Activated T-helper 17 cell treated with anti-CD3 and anti-CD28 coated beads, Interleukin-2, amount 50 U/mL, for 72 hours (primary cell): ENCODE results near the gene GLCCI1. TPM values are rescaled to one million over a fixed set of nuclear protein-coding genes. Genes with fewer than 3 reads are reported as not detected.
"Not testable (repeated sequence)": the region's sequence is repeated elsewhere in the genome, so short reads cannot be mapped to it uniquely, and the experiment has no call there.

Experiments
- ATAC-seq: fragments of 150-1000 bp; cut with Tn5 transposase; replicated peaks from 2 replicates; pipeline ENCODE4 v1.10.0; 2021; ENCODE audit warnings: mild to moderate bottlenecking, moderate library complexity
- H3K27ac Mint-ChIP-seq: one replicate; pipeline ENCODE4 v1.8.0; 2022; ENCODE audit warnings: mixed read lengths
- H3K27me3 Mint-ChIP-seq: one replicate; pipeline ENCODE4 v1.8.0; 2022; ENCODE audit warnings: mixed read lengths
- H3K36me3 Mint-ChIP-seq: one replicate; pipeline ENCODE4 v1.8.0; 2022; ENCODE audit warnings: low read depth, mild to moderate bottlenecking, mixed read lengths
- H3K4me1 Mint-ChIP-seq: one replicate; pipeline ENCODE4 v1.8.0; 2022; ENCODE audit warnings: mixed read lengths
- H3K4me3 Mint-ChIP-seq: one replicate; pipeline ENCODE4 v1.8.0; 2022; ENCODE audit warnings: mild to moderate bottlenecking, mixed read lengths
- H3K9me3 Mint-ChIP-seq: one replicate; pipeline ENCODE4 v1.8.0; 2022; ENCODE audit warnings: mixed read lengths
- total RNA-seq, 2 donors: library from RNA; stranded (reverse); gene quantifications; one replicate each; pipeline ENCODE4 v1.2.3, GENCODE V29; 2022

GLCCI1 gene
- total RNA-seq, 2 donors from 2014 or later, result 22.3 to 29.1 TPM

DNA sequence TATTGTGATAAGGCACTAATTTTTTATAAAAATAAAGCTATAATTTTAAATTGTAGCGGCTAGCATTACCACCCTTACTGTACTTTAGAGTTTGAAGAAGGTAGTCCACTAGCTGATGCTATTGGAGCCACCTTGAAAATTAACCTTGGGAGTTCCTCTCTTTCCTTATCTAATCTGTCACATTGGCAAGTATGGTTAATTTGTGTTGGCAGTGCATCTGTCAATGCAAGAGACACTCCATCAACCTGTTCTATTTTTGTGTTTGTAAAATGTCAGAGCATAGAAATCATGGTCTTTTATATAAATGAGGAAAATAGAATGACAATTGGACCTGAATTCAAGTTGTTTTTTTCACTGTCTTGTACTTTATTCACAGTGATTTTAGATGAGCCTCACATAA lies 20.5 kb downstream of the GLCCI1 start:
- H3K36me3 Mint-ChIP-seq, result no peaks in the 10 kb centered on the region
- H3K9me3 Mint-ChIP-seq, result peaks cover 12% of the 10 kb centered on the region
- ATAC-seq, result no peak
- no peaks in the 10 kb centered on the region for H3K27me3 Mint-ChIP-seq
- H3K4me3 Mint-ChIP-seq, result peak overlapping the region; percentile 82
- peaks cover 48% of the 10 kb centered on the region for H3K4me1 Mint-ChIP-seq
- peak overlapping the region; percentile 87 for H3K27ac Mint-ChIP-seq

DNA sequence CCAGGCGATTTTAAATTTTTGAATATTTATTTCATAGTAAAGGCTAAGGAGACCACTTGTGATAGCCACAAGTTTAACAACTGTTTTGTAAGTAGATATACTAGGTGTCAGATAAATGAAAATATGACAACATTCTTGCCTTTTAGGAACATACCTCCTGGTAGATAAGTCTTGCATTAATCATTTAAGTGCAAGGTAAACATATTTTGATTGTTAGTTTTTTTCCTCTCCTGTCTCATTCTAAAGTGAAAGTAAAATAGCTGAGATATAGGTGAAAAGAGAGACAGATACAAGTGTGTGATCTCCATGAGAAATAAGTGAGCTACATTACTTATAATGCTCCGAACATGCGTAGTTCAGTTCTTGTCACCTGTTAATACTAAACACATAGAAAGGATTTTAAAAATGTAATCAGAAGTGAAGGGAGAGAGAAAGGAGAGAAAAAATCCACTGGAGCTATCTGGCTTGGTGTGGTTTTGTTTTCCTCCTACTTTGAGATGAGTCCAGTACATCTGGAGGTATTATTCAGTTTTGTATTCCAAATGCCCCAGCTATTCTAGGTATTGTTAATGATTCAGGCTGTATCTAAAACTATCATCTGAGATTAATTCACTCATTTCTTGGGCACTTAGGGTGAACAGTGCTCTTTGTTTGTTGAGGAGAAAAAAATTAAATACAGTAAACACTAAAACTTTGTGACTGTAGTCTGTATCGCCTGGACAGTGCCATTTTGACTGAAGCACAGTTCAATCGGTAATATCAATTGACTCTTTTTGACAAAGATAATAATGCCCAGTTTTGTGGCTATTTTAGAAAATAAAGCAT lies 21.2 kb downstream of the GLCCI1 start:
- Mint-ChIP-seq H3K9me3 (peaks cover 12% of the 10 kb centered on the region), H3K27ac (peak overlapping the region; percentile 87), H3K4me3 (peak overlapping the region; percentile 82), H3K27me3 (no peaks in the 10 kb centered on the region), H3K4me1 (peaks cover 48% of the 10 kb centered on the region), H3K36me3 (no peaks in the 10 kb centered on the region)
- ATAC-seq, result peak; percentile 53

DNA sequence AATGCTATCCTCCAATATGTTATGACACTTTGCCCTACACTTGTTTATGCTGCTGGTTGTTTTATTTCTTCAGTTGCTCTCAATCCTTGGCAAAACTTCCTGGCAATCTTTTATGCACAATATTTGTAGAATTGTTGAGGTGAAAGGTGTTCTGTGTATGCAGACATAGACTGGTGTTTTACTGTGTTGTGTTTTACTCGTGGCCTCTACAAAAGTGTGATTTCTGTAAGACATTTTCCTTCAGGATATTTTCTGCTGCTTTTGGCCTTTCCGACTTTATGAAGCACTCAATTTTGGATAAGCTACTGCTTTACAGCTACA lies 21.8 kb downstream of the GLCCI1 start:
- Mint-ChIP-seq H3K36me3 (no peaks in the 10 kb centered on the region), H3K27ac (peak overlapping the region; percentile 87), H3K9me3 (peaks cover 12% of the 10 kb centered on the region), H3K4me1 (peaks cover 42% of the 10 kb centered on the region), H3K27me3 (no peaks in the 10 kb centered on the region), H3K4me3 (peak overlapping the region; percentile 82)
- ATAC-seq, result no peak

DNA sequence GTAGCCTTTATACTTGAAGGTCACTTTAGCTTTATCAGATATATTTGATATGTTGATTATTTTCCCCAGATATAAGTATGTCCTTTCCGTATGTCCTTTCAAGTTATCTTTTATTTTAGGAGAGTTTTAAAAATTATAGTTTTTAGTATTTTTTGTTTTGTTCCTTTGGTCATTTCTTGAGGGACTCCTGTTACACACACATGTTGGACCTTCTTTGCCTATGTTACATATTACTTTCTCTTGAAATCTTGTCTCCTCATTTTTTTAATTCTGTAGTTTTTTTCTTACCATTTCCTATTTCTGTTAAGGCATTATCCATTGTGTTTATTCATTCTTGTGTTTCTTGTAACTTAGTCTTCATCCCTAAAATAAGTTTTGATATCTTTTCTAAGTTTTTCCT lies 23.9 kb downstream of the GLCCI1 start:
- Mint-ChIP-seq H3K4me3 (no peak overlapping the region), H3K4me1 (peaks cover 33% of the 10 kb centered on the region), H3K27ac (no peak overlapping the region), H3K36me3 (no peaks in the 10 kb centered on the region), H3K27me3 (no peaks in the 10 kb centered on the region), H3K9me3 (peaks cover 12% of the 10 kb centered on the region)
- ATAC-seq, result no peak

DNA sequence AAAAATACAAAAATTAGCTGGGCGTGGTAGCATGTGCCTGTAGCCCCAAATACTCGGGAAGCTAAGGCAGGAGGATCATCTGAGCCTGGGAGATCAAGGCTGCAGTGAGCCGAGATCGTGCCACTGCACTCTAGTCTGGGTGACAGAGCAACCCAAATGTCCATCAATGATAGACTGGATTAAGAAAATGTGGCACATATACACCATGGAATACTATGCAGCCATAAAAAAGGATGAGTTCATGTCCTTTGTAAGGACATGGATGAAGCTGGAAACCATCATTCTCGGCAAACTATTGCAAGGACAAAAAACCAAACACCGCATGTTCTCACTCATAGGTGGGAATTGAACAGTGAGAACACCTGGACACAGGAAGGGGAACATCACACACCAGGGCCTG lies 26.8 kb downstream of the GLCCI1 start:
- H3K27me3 Mint-ChIP-seq, H3K27ac Mint-ChIP-seq, H3K4me3 Mint-ChIP-seq, ATAC-seq, H3K36me3 Mint-ChIP-seq: not testable (repeated sequence)
- Mint-ChIP-seq H3K9me3 (peaks cover 12% of the 10 kb centered on the region), H3K4me1 (peaks cover 17% of the 10 kb centered on the region)

DNA sequence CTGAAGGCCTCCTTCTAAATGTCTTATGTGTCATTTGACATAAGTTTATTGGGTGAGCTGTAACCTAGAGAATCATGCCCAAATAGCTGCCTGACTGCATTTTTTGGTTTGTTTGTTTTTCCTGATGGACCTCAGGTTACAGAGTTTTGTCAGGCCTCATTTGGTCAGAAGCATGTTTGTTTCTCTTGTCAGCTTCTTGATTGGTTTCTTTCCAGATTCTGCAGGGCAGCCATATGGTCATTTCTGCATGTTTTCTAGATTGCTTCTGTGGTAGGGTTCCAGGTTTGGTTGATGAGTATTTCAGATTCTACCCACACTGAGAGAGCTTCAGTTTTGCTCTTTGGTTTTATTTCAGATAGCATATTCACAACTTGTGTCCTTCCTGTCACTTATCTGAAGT lies 28.0 kb downstream of the GLCCI1 start:
- peak; percentile 72 for ATAC-seq
- Mint-ChIP-seq H3K9me3 (peaks cover 11% of the 10 kb centered on the region), H3K4me3 (peak overlapping the region; percentile 39), H3K27me3 (no peaks in the 10 kb centered on the region), H3K27ac (peak overlapping the region; percentile 9), H3K36me3 (no peaks in the 10 kb centered on the region), H3K4me1 (peaks cover 12% of the 10 kb centered on the region)

DNA sequence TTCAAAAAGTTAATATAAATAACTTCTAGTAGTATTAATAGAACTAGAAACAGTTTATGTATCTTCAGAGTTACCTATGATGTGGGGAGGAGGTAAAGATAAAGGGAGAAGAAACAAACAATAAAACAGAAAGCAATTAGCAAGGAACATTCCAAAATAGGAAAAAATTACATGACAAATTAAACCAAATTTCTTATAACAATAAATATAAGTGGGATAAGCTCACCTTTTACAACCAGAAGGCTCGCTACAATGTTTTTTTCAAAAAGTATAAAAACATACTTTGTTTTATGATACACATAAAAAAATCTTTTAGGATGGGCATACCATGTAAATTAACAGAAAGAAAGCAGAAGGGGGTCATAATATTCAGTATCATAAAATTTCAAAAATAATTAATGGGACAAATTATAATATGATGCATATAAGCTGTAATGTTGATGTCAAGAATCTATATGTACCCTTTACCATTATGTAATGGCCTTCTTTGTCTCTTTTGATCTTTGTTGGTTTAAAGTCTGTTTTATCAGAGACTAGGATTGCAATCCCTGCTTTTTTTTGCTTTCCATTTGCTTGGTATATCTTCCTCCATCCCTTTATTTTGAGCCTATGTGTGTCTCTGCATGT lies 31.8 kb downstream of the GLCCI1 start:
- no peak for ATAC-seq
- Mint-ChIP-seq H3K4me1 (peaks cover 11% of the 10 kb centered on the region), H3K4me3 (no peak overlapping the region), H3K27me3 (no peaks in the 10 kb centered on the region), H3K27ac (no peak overlapping the region), H3K9me3 (no peaks in the 10 kb centered on the region), H3K36me3 (peaks cover 17% of the 10 kb centered on the region)

DNA sequence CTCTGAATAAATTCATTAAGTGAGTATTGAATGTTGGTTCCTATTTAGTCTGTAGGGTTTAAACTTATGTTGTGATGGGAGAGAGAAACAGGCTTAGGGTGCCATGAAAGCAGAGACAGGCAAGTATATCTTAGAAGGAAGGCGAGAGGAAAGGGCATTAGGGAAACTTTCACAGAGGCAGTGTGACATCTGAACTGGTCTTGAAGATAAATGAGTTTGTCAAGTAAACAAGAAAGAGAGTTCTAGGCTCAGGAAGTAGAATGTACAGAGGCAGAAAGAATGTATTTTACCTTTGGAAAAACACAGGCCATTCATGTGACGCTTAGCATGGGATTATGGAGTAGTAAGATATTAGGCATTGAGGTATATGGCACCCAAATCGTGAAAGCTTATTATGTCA lies 34.5 kb downstream of the GLCCI1 start:
- no peak overlapping the region for H3K27ac Mint-ChIP-seq
- peaks cover 40% of the 10 kb centered on the region for H3K36me3 Mint-ChIP-seq
- peaks cover 5% of the 10 kb centered on the region for H3K4me1 Mint-ChIP-seq

DNA sequence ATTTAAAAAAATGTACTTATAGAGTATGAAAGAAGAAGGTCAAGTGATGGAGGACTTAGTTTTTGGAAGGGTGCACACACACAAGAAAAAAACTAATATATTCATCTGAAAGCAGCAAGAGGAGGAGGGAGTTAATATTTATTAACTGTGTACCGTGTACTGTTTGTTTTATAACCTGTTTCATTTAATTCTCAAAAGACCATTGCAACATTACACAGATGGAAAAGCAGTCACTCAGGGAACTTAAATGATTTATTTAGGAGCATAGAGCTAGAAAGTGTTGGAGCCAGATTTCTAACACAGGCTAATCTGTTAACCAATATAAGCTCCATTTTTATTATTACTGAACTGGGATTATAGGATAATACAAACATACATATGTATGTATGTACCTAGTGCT lies 36.7 kb downstream of the GLCCI1 start:
- no peak overlapping the region for H3K4me3 Mint-ChIP-seq
- H3K27me3 Mint-ChIP-seq, result no peaks in the 10 kb centered on the region
- no peak overlapping the region for H3K27ac Mint-ChIP-seq
- peaks cover 5% of the 10 kb centered on the region for H3K4me1 Mint-ChIP-seq
- H3K9me3 Mint-ChIP-seq, result no peaks in the 10 kb centered on the region
- no peak for ATAC-seq
- H3K36me3 Mint-ChIP-seq, result peaks cover 46% of the 10 kb centered on the region

More for the DNA sequence above, 34.5 kb downstream of the GLCCI1 start:
- Mint-ChIP-seq H3K4me3 (no peak overlapping the region), H3K27me3 (no peaks in the 10 kb centered on the region), H3K9me3 (no peaks in the 10 kb centered on the region)
- ATAC-seq, result no peak

DNA sequence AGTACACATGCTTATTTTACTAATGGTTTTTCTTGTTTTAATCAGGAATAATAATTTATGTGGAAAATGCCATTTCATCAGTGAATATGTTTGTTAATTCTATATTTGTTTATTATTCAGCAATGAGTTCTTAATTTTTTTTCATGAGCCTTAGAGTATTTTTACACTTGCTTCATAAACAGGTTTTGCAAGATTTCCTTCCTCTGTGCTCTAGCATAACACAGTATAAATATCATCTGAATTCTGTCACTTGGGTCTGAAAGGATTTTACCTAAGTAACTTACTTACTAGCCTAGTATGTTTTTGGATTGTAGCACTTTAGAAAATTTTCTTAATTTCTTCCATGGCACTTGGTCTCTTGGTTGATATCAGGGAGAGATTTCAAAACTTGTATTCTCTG lies 45.8 kb downstream of the GLCCI1 start:
- Mint-ChIP-seq H3K4me1 (peaks cover 16% of the 10 kb centered on the region), H3K36me3 (peaks cover 4% of the 10 kb centered on the region), H3K27ac (peak overlapping the region; percentile 78), H3K4me3 (peak overlapping the region; percentile 39), H3K27me3 (no peaks in the 10 kb centered on the region), H3K9me3 (no peaks in the 10 kb centered on the region)
- ATAC-seq, result no peak

DNA sequence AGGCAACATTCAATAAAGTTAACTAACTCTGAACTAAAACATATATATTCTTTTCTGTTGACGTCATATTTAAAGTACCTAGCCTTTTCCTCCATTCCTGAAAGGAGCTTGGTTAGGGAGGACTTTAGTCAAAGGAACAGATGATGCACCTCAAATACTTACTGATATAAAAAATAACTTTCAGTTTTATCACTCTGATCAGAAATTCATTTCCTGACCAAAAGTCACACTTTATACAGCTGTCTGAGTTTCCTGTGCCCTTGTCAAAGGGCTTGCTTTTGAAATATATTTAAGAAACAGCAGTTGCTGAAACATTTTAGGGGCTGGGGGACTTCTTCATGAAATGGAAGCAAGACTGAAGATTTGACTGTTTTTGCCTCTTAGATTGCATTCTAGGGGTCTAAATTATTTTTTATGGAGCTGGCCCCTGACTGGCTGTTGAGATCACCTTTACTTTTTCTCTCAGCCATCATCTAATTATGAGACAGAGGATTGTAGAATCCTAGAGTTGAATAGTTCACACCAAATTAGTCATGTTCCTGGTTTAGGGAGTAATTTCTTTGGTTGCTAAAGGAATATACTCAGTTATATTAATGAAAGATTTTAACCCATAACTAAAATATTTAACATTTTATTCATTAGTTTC lies 46.6 kb downstream of the GLCCI1 start:
- Mint-ChIP-seq H3K27me3 (no peaks in the 10 kb centered on the region), H3K4me3 (peak overlapping the region; percentile 39), H3K27ac (peak overlapping the region; percentile 78), H3K4me1 (peaks cover 16% of the 10 kb centered on the region), H3K36me3 (peaks cover 6% of the 10 kb centered on the region), H3K9me3 (no peaks in the 10 kb centered on the region)
- peak; percentile 82 for ATAC-seq

DNA sequence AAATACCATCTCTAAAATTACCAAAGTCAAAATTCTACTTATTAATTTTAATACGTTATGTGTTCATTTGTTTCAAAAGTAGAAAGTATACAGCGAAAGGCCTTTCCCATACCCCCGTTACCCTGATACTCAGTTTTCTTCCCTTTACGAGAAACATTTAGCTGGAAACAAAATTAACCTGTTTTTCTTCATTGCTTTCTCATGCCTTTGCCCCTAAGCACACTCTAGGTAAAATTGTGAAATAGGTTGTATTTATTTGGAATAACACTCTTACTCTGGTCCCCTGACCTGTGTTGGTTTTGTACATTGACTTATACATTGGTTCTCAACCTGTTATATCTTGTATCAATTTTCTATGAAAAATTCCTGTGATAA lies 47.1 kb downstream of the GLCCI1 start:
- H3K4me3 Mint-ChIP-seq, result no peak overlapping the region
- H3K27me3 Mint-ChIP-seq, result no peaks in the 10 kb centered on the region
- no peak for ATAC-seq
- H3K36me3 Mint-ChIP-seq, result peaks cover 6% of the 10 kb centered on the region
- peaks cover 16% of the 10 kb centered on the region for H3K4me1 Mint-ChIP-seq
- no peaks in the 10 kb centered on the region for H3K9me3 Mint-ChIP-seq
- H3K27ac Mint-ChIP-seq, result no peak overlapping the region

DNA sequence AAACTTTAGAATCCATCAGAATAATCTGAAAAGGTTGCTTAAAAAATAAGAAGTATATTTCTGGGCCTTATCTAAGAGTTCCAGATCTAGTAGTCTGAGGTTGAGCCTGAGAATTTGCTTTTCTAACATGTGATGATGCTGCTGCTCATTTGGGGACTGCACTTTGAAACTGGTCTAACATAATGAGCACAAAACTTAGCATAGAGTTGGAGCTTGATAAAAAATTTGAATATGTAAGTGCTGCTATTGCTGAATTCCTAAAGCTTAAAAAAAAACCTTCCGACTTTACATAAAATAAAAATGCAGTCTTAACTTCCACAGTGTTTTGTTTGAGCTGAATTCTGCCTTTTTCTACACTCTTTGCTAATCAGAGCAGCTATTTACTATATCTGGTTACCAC lies 48.8 kb downstream of the GLCCI1 start:
- H3K4me3 Mint-ChIP-seq, result no peak overlapping the region
- peaks cover 16% of the 10 kb centered on the region for H3K4me1 Mint-ChIP-seq
- ATAC-seq, result no peak
- H3K27me3 Mint-ChIP-seq, result no peaks in the 10 kb centered on the region
- H3K9me3 Mint-ChIP-seq, result no peaks in the 10 kb centered on the region
- H3K36me3 Mint-ChIP-seq, result peaks cover 7% of the 10 kb centered on the region
- no peak overlapping the region for H3K27ac Mint-ChIP-seq

DNA sequence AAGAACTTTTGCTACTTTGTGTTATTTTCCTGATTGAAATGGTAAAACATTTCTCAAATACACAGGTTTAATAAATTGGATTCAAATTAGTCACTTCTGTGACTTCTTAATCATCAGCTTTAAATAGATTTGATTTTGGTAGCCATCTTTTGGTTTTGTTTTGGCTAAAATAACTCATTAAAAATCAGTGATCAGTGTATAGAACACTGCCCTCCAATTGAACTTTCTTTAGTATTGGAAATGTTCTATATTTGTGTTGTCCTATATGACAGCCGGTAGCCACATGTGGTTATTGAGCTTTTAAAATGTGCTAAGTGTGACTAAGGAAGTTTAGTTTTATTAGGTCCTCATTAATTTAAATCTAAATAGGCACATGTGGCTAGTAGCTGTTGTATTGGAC lies 50.4 kb downstream of the GLCCI1 start:
- no peaks in the 10 kb centered on the region for H3K27me3 Mint-ChIP-seq
- H3K9me3 Mint-ChIP-seq, result no peaks in the 10 kb centered on the region
- peaks cover 20% of the 10 kb centered on the region for H3K36me3 Mint-ChIP-seq
- ATAC-seq, result no peak
- H3K4me1 Mint-ChIP-seq, result peaks cover 16% of the 10 kb centered on the region
- no peak overlapping the region for H3K4me3 Mint-ChIP-seq
- H3K27ac Mint-ChIP-seq, result no peak overlapping the region

DNA sequence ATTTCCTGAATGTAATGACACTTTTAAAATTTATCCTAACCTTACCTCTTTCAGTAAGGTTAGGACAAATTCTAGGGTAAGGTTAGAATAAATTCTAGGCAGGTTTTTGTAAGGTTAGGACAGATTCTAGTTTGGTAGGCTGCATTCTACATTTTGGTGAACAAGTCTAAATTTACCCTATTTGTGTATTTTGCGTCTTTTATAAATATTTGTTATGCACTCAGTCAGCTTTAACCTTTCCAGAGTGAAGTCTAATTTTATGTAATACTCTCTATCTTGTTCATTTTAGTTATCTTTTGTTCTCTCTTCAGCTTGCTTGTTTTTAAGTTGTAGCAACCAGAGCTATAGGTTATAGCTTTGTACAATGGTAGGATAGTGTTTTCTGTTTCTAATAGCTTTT lies 54.0 kb downstream of the GLCCI1 start:
- ATAC-seq, result no peak
- Mint-ChIP-seq H3K36me3 (peaks cover 57% of the 10 kb centered on the region), H3K4me1 (no peaks in the 10 kb centered on the region), H3K27me3 (no peaks in the 10 kb centered on the region), H3K9me3 (peaks cover 4% of the 10 kb centered on the region), H3K4me3 (no peak overlapping the region), H3K27ac (no peak overlapping the region)
